HG03045 (cell line): ENCODE results near the gene GRM4.

Experiments
- ATAC-seq: cut with Tn5 transposase; IDR thresholded peaks from one replicate; pipeline ENCODE4 v1.9.1; 2021; ENCODE audit warnings: mild to moderate bottlenecking, moderate library complexity; ENCODE audit not compliant: unreplicated experiment

The GRM4 gene

GRCh38 chr6:33999567-33999966, 146.3 kb downstream of the GRM4 start:
- no peak for ATAC-seq

DNA sequence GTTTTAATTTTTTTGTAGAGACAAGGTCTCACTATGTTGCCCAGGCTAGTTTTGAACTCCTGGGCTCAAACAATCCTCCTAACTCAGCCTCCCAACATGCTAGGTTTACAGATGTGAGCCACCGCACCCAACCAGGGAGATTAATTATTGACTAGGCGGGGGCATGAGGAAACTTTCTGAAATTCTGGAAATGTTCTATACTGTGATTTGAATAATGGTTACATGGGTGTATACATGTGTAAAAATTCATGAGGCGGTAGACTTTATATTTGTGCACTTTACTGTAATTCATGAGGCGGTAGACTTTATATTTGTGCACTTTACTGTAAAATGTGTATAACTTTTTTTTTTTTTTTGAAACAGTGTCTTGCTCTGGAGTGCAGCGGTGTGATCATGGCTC, 147.2 kb downstream of the GRM4 start:
- ATAC-seq: no peak

DNA sequence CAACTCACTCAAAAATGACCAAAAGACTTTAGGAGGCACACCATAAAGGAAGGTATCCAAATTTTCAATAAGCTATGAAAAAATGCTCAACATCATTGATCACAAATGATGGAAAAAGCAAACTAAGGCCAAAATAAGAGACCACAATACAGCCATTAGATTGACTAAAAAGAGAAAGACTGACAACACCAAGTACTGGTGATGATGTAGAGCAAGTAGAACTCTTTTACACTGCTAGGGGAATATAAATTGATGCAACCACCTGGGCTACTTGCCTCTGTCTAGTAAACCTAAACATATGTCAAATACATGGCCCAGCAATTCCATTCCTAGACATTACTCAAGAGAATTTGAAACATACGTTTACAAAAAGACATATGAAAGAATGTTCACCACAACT, 148.6 kb downstream of the GRM4 start:
- ATAC-seq: no peak

DNA sequence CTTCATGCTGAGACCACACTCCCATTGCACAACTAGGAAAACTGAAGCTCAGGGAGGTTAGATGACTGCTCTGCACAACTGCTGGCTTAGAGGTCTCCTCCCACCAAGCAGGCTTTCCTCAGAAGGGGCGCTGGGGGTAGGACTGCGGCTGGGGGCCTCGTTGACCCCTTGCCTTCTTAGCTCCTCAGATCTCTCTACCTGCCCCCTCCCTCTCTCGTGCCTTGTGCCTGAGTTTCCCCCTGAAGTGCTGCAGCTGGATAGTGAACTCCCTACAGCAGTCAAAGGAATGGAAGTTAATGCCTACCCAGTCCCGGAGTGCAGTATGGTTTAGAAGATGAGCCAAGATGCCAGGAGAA, 149.8 kb downstream of the GRM4 start:
- no peak for ATAC-seq

DNA sequence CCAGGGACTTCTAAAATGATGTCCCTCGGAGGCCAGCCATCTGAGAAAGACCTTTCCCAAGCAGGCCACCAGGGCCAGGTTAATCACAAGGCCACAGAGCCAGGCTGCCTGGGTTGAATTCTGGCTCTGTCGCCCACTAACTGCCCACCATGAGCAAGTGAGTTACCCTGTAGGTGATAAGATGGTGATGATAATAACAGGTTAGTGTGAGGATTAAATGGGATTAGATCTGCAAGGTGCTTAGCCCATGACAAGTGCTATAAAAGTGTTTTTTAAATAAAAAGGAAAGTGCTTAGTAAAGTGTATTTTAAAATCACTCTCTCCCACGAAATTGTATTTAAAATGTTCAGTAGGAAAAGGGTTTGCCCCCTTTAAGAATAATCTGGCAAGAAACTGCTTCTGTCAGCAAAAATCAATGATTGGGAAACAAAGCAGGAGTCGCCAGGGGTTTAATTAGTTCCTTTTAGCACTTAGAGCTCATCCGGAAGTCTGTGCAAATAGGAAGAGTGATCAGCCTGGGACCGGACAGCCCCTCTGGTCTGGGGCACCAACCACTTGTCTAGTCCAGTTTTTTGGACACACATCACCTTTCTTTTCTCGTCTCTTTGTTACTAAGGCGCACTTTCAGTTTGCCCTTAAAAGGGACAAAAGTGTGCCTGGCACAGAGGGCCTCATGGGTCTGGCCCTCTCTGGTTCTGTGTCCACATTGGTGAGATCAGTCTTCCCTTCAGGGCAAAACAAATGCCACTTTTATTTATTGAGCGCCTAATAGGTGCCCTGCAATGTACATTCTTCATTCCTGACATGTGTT, 150.4 kb downstream of the GRM4 start:
- ATAC-seq: no peak

DNA sequence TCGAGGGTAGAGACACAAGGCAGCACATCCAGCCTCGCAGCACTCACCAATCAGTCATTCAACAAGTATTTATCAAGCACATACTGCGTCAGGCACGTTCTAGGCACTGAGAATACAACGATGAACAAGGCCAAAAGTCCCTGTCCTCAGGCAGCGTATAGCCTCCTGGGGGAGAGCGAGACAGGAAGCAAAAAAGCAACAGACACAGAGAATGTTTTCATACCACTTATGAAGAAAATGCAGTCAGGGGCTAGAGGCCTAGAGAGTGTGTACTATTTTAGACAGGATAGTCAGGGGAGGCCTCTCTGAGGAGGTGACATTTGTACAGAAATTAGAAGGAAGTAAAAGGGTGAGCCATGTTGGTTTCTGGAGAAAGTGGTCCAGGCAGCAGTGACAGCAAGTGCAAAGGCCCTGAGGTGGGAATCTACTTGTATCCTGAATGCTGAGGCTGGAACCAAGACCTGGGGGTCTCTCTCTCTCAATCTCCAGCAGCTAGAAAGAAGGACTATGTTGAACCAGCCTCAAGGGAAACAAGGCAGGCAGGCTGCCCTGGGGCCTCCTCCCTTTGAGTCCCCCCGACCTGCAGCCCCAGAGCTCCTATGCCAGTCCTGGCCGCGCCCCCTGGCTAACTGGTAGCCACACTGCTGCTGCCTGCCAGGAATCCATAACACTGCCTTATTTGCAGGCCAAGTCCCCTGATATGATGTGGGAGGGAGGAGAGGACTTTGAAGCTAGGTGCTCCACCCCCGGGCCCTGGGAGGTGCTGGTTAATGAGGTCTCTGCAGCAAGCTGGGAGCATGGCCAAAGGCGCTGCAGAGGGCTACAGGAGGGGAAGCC, 151.2 kb downstream of the GRM4 start:
- ATAC-seq: no peak

GRCh38 chr6:33993653-33994471, 152.0 kb downstream of the GRM4 start:
- ATAC-seq: no peak

DNA sequence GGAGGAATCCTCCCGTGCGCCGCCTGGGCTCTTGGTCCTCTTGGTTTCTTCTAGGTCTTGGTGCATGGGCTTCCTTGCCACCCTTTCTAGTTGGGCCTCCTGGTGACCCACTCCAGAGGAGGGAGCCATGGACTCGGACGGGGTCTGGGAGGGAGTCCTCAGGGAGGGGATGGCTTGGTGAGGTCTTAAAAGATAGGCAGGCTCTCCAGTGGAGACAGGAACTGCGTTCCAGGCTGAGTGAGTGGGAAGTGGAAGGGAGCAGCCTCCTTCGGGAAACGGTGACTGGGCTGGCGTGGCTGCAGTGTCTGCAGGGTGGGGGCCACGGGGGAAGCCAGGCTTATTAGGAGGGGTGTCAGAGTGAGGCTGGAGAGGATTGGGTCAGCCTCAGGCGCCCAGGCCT, 152.8 kb downstream of the GRM4 start:
- no peak for ATAC-seq

- ATAC-seq: no peak
Observed at GRCh38 chr6:33992191-33992590, 153.7 kb downstream of the GRM4 start.

DNA sequence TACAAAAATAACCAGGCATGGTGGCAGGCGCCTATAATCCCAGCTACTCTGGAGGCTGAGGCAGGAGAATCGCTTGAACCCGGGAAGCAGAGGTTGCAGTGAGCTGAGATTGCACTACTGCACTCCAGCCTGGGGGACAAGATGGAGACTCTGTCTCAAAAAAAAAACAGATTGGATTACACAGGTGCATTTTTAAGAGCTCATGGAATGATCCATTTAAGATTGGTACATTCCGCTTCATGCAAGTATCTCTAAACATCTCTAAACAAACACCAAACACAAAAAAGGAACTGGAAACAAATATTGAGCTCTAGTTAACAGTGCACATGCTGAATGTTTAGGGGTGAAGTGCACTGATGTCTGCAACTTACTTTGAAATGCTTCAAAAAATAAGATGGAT, 154.3 kb downstream of the GRM4 start:
- no peak for ATAC-seq

- no peak for ATAC-seq
Observed at GRCh38 chr6:33990061-33990541, 155.8 kb downstream of the GRM4 start.

GRCh38 chr6:33989016-33989854, 156.7 kb downstream of the GRM4 start:
- no peak for ATAC-seq

DNA sequence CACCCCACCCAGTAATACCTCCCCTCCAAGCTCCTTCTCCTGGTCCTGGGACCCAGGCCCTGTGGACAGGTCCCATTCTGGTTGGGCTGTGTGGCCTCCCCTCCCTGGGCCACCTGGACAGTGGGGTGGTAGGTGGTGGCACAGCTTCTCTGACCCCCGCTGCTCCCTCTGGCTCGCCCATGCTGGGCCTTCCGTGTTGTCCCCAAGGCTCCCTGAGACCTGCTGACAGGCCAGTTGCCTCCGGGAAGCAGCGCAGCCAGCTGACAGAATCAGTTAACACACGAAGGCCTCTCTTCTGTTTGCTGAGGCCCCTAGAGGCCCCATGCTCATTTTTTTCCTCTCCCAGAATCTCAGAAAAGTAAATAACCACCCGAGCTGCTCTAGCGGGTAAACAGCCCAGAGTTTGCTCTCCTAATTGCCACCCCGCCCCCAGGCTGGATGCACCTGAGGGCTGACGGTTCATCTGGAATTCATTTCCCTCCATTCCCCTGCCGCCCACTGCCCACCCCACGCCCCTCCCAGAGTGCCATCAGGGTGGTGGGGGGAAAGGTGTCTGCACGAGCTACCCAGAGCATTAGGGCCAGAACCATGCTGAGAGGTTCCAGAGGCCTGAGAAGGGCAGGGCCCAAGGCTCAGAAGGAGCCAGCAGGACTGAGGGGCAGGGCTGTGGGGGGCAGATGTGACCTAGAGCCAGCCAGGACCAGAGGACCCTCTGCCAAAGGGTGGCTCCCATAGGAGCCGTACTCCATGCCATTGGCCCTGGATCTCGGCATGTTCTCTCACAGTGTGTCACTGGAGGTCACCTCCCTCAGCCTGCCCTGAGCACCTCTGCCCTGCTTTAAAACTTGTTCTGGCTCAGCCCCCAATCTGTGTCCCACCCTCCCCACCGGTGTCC, 157.5 kb downstream of the GRM4 start:
- no peak for ATAC-seq

DNA sequence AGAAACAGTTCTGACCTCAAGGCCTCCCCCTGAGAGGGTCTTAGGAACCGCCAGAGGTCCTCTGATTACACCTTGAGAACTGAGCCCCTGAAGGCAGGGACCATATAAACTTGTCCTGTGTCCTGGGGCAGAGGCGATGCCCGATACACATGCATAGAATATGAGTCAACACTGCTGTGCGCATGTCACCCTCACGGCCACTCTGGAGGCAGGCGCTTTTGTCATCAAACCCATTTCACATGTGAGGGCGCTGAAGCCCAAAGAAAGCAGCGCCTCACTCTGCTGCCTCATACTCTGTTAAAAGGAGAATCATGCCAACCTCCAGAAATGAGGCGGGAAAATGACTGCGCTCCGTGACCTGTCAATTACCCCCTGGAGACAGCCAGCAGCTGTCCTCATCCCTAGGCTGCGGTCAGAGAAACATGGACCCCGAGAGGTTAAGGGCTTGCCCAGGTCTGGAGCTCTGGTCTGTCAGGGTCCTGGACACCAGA, 158.3 kb downstream of the GRM4 start:
- no peak for ATAC-seq

GRCh38 chr6:33985947-33986346, 159.9 kb downstream of the GRM4 start:
- ATAC-seq: no peak

DNA sequence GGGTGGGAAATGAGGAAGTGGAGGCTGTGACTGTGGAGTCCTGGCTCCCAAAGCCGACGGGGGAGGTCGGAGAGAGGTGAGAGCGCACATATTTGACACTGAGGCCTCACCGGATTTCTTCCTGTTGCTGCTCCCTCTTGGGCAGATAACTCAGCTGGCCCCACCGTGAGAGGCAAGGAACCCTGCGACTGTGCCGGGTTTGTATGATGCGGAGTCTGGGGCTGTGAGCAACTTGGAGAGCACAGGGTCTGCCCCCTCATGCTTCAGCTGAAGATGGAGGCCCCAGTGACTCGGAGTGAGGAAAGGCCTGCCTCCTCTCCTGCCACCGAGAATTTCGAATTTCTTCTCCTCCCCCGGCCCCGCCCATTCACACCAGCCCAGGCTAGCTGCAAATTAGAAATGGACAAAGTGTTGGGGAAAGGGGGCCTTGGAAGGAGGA, 160.6 kb downstream of the GRM4 start:
- ATAC-seq: no peak

- no peak for ATAC-seq
Observed at GRCh38 chr6:33984466-33985312, 161.2 kb downstream of the GRM4 start.
